VCaP (cell line): ENCODE data around the gene TMEM109.

Experiments used
- H3K27ac ChIP-seq: fragments of 450-650 bp; 2 replicates; pipeline ENCODE4 v1.5.1; 2017
- CTCF ChIP-seq: fragments of 450-650 bp; conservative IDR thresholded peaks from 2 replicates; pipeline ENCODE4 v1.5.1; 2017; ENCODE audit warnings: mild to moderate bottlenecking, moderate library complexity

Gene TMEM109

GRCh38 chr11:60930394-60930793 lies 16.4 kb downstream of the TMEM109 start:
- no peak for TF ChIP-seq CTCF

GRCh38 chr11:60931917-60932316 lies 18.0 kb downstream of the TMEM109 start:
- no peak overlapping the region for H3K27ac ChIP-seq
- TF ChIP-seq CTCF, result no peak

More at GRCh38 chr11:60930394-60930793, 16.4 kb downstream of the TMEM109 start:
- H3K27ac ChIP-seq, result no peak overlapping the region

- TF ChIP-seq CTCF, result no peak
- no peak overlapping the region for H3K27ac ChIP-seq
These were observed 18.8 kb downstream of the TMEM109 start for GRCh38 chr11:60932605-60933356.

- no peak for TF ChIP-seq CTCF
- H3K27ac ChIP-seq, result no peak overlapping the region
These were observed 19.6 kb downstream of the TMEM109 start for GRCh38 chr11:60933416-60934123.

- TF ChIP-seq CTCF, result no peak
These were observed 20.3 kb downstream of the TMEM109 start for GRCh38 chr11:60934124-60934789.

GRCh38 chr11:60934790-60935605 lies 21.0 kb downstream of the TMEM109 start:
- H3K27ac ChIP-seq, result no peak overlapping the region
- TF ChIP-seq CTCF, result no peak

More at GRCh38 chr11:60934124-60934789, 20.3 kb downstream of the TMEM109 start:
- H3K27ac ChIP-seq, result no peak overlapping the region
